ENCODE data around the gene MPP3.

MPP3 gene

GRCh38 chr17:43753493-43754129 is 79.3 kb downstream of the MPP3 start:
- peaks cover 61% of the 10 kb centered on the region for H3K27me3 ChIP-seq (replicated peaks; ENCODE audit: control insufficient read depth, insufficient read depth, low read length)
- H3K9ac ChIP-seq (ENCODE audit: low read length), result no peak overlapping the region
- H3K9me3 ChIP-seq (ENCODE audit: control insufficient read depth, low read length), result no peaks in the 10 kb centered on the region
- H3K4me1 ChIP-seq (ENCODE audit: control insufficient read depth, insufficient read depth, low read length), result peaks cover 4% of the 10 kb centered on the region
- DNase-seq (ENCODE audit: low read depth), result no peak
- no peak overlapping the region for H3K4me3 ChIP-seq (ENCODE audit: low read length)
- H3K36me3 ChIP-seq (ENCODE audit: control insufficient read depth, insufficient read depth, low read length, severe bottlenecking), result no peaks in the 10 kb centered on the region

All from adipocyte (in vitro differentiated cells).